Measurements from ENCODE around the gene CARD11.

The CARD11 gene

DNA sequence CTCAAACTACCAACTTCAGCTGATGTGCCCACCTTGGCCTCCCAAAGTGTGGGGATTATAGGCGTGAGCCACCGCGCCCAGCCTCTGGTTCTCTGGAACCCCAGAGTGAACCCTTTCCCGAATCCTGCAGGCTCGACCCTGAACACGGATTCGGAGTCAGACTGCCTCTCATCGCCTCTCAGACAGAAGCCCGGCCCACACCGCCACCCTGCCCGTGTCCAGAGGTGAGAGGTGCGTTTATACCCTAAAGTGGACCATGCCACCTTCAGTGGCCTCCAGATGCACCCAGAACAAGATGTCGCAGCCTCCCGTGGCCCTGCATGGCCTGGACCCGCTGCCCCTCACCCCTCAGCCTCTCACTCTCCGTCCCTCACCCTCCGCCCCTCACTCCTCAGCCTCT, 134.6 kb downstream of the CARD11 start:
- no peak for TF ChIP-seq ZFX (IDR thresholded peaks at IDR 0.05)
- TF ChIP-seq, protein P1, sequence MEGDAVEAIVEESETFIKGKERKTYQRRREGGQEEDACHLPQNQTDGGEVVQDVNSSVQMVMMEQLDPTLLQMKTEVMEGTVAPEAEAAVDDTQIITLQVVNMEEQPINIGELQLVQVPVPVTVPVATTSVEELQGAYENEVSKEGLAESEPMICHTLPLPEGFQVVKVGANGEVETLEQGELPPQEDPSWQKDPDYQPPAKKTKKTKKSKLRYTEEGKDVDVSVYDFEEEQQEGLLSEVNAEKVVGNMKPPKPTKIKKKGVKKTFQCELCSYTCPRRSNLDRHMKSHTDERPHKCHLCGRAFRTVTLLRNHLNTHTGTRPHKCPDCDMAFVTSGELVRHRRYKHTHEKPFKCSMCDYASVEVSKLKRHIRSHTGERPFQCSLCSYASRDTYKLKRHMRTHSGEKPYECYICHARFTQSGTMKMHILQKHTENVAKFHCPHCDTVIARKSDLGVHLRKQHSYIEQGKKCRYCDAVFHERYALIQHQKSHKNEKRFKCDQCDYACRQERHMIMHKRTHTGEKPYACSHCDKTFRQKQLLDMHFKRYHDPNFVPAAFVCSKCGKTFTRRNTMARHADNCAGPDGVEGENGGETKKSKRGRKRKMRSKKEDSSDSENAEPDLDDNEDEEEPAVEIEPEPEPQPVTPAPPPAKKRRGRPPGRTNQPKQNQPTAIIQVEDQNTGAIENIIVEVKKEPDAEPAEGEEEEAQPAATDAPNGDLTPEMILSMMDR (conservative IDR thresholded peaks at IDR 0.05) = no peak

DNA sequence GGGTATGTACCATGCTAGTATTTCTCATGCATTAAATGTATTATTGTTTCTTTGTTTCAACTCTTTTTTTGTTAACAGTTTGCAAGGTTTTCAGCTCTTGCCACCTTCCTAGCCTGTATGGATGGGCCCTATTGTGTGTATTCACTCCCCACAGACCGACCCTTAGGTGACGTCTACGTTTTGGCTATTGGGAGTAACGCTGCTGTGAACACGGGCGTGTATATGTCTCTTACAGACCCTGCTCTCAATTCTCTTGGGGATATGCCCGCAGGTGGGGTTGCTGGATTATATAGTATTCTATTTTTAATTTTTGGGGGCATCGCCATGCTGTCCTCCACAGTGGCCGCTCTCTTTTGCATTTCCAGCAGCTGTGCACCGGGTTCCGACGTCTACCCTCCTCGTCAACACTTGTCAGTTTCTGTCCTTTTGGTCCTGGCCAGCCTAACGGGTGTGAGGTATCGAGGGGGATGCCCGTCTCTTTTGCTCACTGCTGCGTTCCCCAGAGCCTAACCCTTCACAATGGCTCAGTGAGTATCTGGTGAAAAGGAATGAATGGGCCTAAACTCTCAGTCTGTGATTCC, 135.5 kb downstream of the CARD11 start:
- TF ChIP-seq, protein P1 (conservative IDR thresholded peaks at IDR 0.05) = no peak
- no peak for TF ChIP-seq ZFX (IDR thresholded peaks at IDR 0.05)
- no peak overlapping the region for H3K27ac ChIP-seq

More for the DNA sequence above, 134.6 kb downstream of the CARD11 start:
- H3K27ac ChIP-seq = no peak overlapping the region

DNA sequence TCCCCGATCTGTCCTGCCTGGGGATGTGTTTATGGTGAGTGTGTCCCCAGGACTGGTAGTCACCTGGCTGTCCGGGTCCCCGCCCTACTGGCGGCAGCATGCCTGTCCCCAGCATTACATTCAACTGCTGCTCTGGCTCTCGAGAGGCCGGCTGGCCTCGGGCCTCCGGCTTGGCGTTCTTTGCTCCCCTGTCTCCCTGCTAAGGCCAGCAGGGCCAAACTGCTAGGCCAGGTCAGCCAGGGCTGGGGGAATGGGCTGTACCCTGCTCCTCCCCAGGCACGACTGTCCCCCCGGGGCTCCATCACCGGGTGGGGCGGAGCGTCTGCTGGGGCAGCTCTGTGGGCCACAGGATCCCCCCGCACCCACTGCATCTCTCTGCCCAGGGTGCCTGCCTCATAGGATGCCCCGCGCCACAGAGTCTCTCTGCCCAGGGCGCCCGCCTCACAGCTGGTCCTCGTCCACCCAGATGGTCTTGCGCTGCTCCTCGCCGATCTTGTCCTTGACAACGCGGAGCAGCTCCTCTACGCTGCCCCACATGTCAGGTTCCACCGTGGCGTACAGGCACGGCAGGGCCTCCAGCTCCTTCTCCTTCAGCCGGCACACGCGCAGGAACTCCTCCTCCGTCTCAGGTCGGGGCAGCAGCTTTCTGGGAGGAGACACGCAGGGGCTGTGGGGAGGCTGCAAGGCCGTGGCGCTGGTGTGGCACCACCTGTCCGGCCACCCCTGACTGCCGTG, 137.3 kb downstream of the CARD11 start:
- H3K27ac ChIP-seq = no peak overlapping the region

DNA sequence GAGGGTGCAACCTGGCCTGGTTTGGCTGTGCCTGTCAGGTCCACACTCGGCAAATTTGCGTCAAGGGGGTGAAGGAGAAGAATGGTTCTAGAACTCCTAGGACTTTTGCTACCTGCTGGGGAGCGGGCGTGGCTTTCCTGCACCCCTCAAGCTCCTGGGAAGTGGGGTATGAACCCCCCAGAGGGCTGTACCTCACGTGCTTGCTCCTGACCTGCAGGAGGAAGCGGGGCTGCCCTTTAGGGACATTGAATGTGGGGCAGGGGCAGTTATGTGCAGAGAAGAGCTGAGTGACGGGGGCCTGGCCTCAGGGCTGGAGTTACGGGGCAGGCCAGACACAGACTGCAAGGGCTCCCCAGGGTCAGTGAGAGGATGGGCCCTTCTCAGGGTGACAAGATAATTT, 138.2 kb downstream of the CARD11 start:
- H3K27ac ChIP-seq = no peak overlapping the region
- TF ChIP-seq ZFX (IDR thresholded peaks at IDR 0.05) = no peak
- TF ChIP-seq, protein P1 (conservative IDR thresholded peaks at IDR 0.05) = no peak

More for the DNA sequence above, 137.3 kb downstream of the CARD11 start:
- no peak for TF ChIP-seq ZFX (IDR thresholded peaks at IDR 0.05)

DNA sequence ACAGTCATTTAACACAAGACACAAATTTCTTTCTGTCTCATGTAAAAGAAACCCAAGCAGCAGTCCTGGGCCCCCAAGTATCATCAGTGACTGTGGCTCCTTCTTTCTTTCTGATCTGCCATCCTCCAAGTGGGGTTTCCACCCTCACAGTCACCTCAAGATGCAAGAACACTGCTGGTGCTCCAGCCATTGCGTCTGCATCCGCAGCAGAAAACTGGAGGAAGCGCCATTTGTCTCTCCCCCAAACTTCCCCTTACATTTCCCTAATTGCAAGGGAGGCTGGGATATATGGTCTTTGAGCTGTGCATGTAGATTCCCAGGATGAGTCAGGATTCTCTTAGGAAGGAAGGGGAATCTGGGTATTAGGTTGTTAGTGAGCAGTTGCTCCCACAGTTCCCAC, 138.6 kb downstream of the CARD11 start:
- TF ChIP-seq ZFX (IDR thresholded peaks at IDR 0.05) = no peak
- TF ChIP-seq, protein P1 (conservative IDR thresholded peaks at IDR 0.05) = no peak
- H3K27ac ChIP-seq = no peak overlapping the region

DNA sequence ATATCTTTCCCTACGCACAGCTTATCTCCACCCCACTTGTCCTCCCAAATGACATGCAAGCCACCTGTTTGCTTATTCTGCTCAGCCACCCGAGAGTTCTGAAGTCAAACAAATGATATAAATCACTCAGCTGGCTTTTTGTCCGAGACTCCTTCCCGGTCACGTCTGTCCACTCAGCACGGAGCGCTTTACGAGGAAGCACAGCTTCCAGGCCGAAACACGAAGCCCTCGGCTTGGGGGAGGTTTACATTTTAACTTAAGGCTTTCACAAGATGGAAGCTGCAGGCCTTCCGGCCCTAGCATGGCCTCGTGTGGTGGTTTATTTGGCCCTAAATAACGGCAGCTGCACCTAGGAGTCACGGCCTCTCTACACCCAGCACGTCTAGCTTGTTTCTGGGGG, 139.5 kb downstream of the CARD11 start:
- H3K27ac ChIP-seq = no peak overlapping the region
- TF ChIP-seq, protein P1 (conservative IDR thresholded peaks at IDR 0.05) = no peak
- TF ChIP-seq ZFX (IDR thresholded peaks at IDR 0.05) = no peak

DNA sequence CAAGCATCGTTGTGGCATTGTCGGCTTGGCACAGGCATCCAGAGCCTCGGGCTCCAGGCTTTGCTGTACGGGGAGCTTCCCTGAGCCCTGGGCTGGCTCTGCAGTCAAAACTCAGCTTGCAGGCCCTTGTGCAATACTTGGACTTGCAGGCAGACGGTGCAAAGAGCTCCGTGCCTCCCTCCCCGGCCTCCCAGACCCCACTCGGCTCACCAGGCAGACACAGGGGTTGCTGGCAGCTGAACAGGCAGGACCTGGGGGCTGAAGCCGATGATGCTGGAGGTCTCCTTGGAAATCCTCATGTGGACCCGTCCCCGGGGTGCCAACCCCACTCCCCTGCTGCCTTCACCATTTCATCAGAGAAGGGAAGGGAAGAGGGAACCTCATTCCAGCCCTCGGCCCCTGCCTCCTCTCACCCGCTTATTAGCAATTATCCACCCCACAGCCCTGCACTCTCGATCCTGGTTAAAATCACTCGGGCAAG, 139.9 kb downstream of the CARD11 start:
- H3K27ac ChIP-seq = no peak overlapping the region
- TF ChIP-seq, protein P1 (conservative IDR thresholded peaks at IDR 0.05) = no peak
- TF ChIP-seq ZFX (IDR thresholded peaks at IDR 0.05) = no peak
